IMR-90 (cell line): Measurements from ENCODE around the gene PRPF8.

ENCODE experiments used
- CEBPB ChIP-seq: IDR thresholded peaks from 2 replicates; pipeline ENCODE4 v1.6.1; 2012; ENCODE audit warnings: low read depth, low read length, improper control_type of control experiment
- CHD1 ChIP-seq: IDR thresholded peaks from 2 replicates; pipeline ENCODE4 v1.6.1; 2012; ENCODE audit warnings: low read depth, low read length, improper control_type of control experiment
- MAFK ChIP-seq: IDR thresholded peaks from 2 replicates; pipeline ENCODE4 v1.6.1; 2012; ENCODE audit warnings: low read depth, low read length, improper control_type of control experiment
- MXI1 ChIP-seq: IDR thresholded peaks from 2 replicates; pipeline ENCODE4 v1.6.1; 2012; ENCODE audit warnings: low read depth, mild to moderate bottlenecking, low read length, moderate library complexity, borderline replicate concordance
- POLR2A ChIP-seq: IDR thresholded peaks from 2 replicates; pipeline ENCODE4 v1.6.1; 2012; ENCODE audit warnings: mild to moderate bottlenecking, low read depth, low read length
- RAD21 ChIP-seq: IDR thresholded peaks from 2 replicates; pipeline ENCODE4 v1.6.1; 2012; ENCODE audit warnings: low read length, improper control_type of control experiment
- RFX5 ChIP-seq: IDR thresholded peaks from 2 replicates; pipeline ENCODE4 v1.8.0; 2012; ENCODE audit warnings: low read depth, mild to moderate bottlenecking, low read length, moderate library complexity
- SMC3 ChIP-seq: fragments of 150-350 bp; IDR thresholded peaks from 2 replicates; pipeline ENCODE4 v1.6.1; 2016; ENCODE audit warnings: low read depth, mild to moderate bottlenecking, antibody characterized with exemption, low read length, moderate library complexity
- TF ChIP-seq, protein P1 (sequence below): conservative IDR thresholded peaks from 2 replicates; pipeline ENCODE4 v1.5.1; 2012; ENCODE audit warnings: mild to moderate bottlenecking, low read depth, low read length, improper control_type of control experiment

GRCh38 chr17:1716076-1716911 is 31.6 kb upstream of the PRPF8 start:
- TF ChIP-seq CHD1 = peak; percentile 92; the same call in 1 of the 2 replicates
- TF ChIP-seq, protein P1, sequence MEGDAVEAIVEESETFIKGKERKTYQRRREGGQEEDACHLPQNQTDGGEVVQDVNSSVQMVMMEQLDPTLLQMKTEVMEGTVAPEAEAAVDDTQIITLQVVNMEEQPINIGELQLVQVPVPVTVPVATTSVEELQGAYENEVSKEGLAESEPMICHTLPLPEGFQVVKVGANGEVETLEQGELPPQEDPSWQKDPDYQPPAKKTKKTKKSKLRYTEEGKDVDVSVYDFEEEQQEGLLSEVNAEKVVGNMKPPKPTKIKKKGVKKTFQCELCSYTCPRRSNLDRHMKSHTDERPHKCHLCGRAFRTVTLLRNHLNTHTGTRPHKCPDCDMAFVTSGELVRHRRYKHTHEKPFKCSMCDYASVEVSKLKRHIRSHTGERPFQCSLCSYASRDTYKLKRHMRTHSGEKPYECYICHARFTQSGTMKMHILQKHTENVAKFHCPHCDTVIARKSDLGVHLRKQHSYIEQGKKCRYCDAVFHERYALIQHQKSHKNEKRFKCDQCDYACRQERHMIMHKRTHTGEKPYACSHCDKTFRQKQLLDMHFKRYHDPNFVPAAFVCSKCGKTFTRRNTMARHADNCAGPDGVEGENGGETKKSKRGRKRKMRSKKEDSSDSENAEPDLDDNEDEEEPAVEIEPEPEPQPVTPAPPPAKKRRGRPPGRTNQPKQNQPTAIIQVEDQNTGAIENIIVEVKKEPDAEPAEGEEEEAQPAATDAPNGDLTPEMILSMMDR = peak; percentile 39
- peak; percentile 99 for TF ChIP-seq POLR2A
- TF ChIP-seq RFX5 = no peak; the same call in 1 of the 2 replicates
- TF ChIP-seq SMC3 = peak; percentile 29; the same call in 1 of the 2 replicates
- no peak for TF ChIP-seq CEBPB
- peak; percentile 40 for TF ChIP-seq RAD21
- TF ChIP-seq MXI1 = peak; percentile 73; the same call in 1 of the 2 replicates
- peak; percentile 76 for TF ChIP-seq MAFK
